ENCODE results near the gene PTPRZ1. TPM values are rescaled to one million over a fixed set of nuclear protein-coding genes. Genes with fewer than 3 reads are reported as not detected.

Gene PTPRZ1
- polyA plus RNA-seq, 1 donor = 2.6 TPM

- DNase-seq = no peak
Observed at GRCh38 chr7:122056977-122057376, 184.0 kb downstream of the PTPRZ1 start.

GRCh38 chr7:122059542-122059941 is 186.6 kb downstream of the PTPRZ1 start:
- no peak for DNase-seq

GRCh38 chr7:122063146-122063545 is 190.2 kb downstream of the PTPRZ1 start:
- DNase-seq = no peak

GRCh38 chr7:122064971-122065370 is 192.0 kb downstream of the PTPRZ1 start:
- no peak for DNase-seq

- DNase-seq = no peak
Observed at GRCh38 chr7:122067077-122067476, 194.1 kb downstream of the PTPRZ1 start.

GRCh38 chr7:122068046-122068445 is 195.1 kb downstream of the PTPRZ1 start:
- DNase-seq = no peak

- no peak for DNase-seq
Observed at GRCh38 chr7:122068999-122069398, 196.0 kb downstream of the PTPRZ1 start.

- no peak for DNase-seq
Observed at GRCh38 chr7:122070062-122070461, 197.1 kb downstream of the PTPRZ1 start.

- DNase-seq = no peak
Observed at GRCh38 chr7:122070834-122071233, 197.9 kb downstream of the PTPRZ1 start.

GRCh38 chr7:122072272-122072671 is 199.3 kb downstream of the PTPRZ1 start:
- no peak for DNase-seq

GRCh38 chr7:122072924-122073599 is 200.1 kb downstream of the PTPRZ1 start:
- DNase-seq = no peak

GRCh38 chr7:122073635-122074034 is 200.7 kb downstream of the PTPRZ1 start:
- DNase-seq = no peak

GRCh38 chr7:122082160-122082559 is 209.2 kb downstream of the PTPRZ1 start:
- no peak for DNase-seq

GRCh38 chr7:122082670-122083069 is 209.7 kb downstream of the PTPRZ1 start:
- DNase-seq = no peak

GRCh38 chr7:122092964-122093797 is 220.2 kb downstream of the PTPRZ1 start:
- peak; percentile 39 for DNase-seq

- no peak for DNase-seq
Observed at GRCh38 chr7:122094549-122094948, 221.6 kb downstream of the PTPRZ1 start.

- DNase-seq = no peak
Observed at GRCh38 chr7:122095642-122096041, 222.7 kb downstream of the PTPRZ1 start.

- no peak for DNase-seq
Observed at GRCh38 chr7:122100021-122100420, 227.1 kb downstream of the PTPRZ1 start.

- DNase-seq = no peak
Observed at GRCh38 chr7:122103064-122103463, 230.1 kb downstream of the PTPRZ1 start.
